GM10266 (cell line): Measurements from ENCODE around the gene TMBIM6.
"Not testable (repeated sequence)": the region's sequence is repeated elsewhere in the genome, so short reads cannot be mapped to it uniquely, and the experiment has no call there.

ENCODE experiments used
- DNase-seq: peaks from one replicate; pipeline ENCODE4 v3.0.0; 2012; ENCODE audit errors: extremely low spot score
- CTCF ChIP-seq: IDR thresholded peaks from 2 replicates; pipeline ENCODE4 v1.5.1; 2012; ENCODE audit warnings: mild to moderate bottlenecking, low read depth; ENCODE audit not compliant: control insufficient read depth, insufficient read depth; ENCODE audit errors: missing control alignments

Gene TMBIM6

GRCh38 chr12:49777800-49778748 lies 36.7 kb downstream of the TMBIM6 start:
- peak; percentile 77 for DNase-seq

GRCh38 chr12:49779581-49779980 lies 38.2 kb downstream of the TMBIM6 start:
- no peak for TF ChIP-seq CTCF
- DNase-seq = no peak

More at GRCh38 chr12:49777800-49778748, 36.7 kb downstream of the TMBIM6 start:
- TF ChIP-seq CTCF = peak; percentile 86

GRCh38 chr12:49780914-49781313 lies 39.6 kb downstream of the TMBIM6 start:
- not testable (repeated sequence) for DNase-seq

GRCh38 chr12:49783917-49784676 lies 42.7 kb downstream of the TMBIM6 start:
- TF ChIP-seq CTCF = no peak
- no peak for DNase-seq

GRCh38 chr12:49784756-49785409 lies 43.5 kb downstream of the TMBIM6 start:
- no peak for DNase-seq
- TF ChIP-seq CTCF = no peak

- no peak for TF ChIP-seq CTCF
- DNase-seq = no peak
These were observed 46.3 kb downstream of the TMBIM6 start for GRCh38 chr12:49787672-49788071.

- TF ChIP-seq CTCF = no peak
- no peak for DNase-seq
These were observed 48.6 kb downstream of the TMBIM6 start for GRCh38 chr12:49789992-49790391.
